NK-92 (cell line): ENCODE results near the gene DYRK3.

Experiments
- DNase-seq: peaks from one replicate; lab custom pipeline; 2025; ENCODE audit not compliant: unreplicated experiment; lab: John Stamatoyannopoulos, UW

Gene DYRK3

DNA sequence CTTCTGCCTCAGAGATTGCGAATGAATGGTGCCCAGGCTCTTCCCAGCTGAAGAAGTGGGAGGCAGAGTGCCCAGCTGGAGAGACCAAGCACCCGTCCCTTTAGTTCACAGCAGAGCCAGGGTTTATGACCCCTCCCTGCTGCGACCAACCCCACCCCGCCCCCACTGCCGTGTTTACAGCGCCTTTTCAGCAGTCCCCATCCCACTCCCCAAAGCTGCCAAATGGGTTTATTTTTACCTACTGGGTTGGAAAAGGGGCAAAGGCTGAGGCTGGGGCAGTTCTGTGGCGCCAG is 23.6 kb downstream of the DYRK3 start:
- no peak for DNase-seq

DNA sequence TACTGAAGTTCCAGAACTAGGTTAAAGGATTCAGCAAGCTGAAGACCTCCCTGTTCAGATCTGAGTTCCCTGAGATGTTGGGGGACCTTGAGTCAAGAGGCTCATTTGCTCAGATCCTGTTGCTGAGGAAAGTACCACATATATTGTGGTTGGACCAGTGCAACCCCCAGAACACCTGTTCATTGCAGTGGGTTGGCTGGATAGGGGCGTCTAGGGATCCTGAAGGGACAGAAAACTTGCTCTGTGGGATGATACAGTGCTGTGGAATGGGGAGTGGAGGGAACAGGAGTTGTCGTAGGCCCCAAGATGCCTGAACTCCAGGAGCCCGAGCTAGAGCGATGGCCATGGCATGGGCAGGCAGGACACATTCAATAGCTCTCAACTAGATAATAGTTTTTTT is 24.8 kb downstream of the DYRK3 start:
- no peak for DNase-seq

GRCh38 chr1:206661161-206661820 is 26.0 kb downstream of the DYRK3 start:
- DNase-seq = no peak

GRCh38 chr1:206662396-206663092 is 27.2 kb downstream of the DYRK3 start:
- no peak for DNase-seq

DNA sequence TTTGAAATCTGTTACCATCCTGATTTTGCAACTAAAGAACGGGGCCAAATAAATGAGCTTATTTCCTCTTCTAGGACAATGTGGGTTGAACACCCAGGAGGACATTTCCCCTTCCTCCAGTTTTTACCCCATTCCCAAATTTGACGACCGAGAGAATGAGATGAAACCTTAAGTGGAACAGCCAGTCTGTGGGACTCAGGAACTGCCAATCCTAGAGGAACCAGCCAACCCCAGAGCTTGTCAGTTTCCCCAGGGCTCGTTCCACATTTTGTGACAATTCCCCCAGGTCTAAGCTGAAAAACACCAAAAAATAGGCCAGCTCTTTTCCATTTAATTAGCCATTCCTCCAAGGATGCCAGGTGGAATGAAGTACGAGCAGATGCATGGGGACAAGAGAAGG is 28.0 kb downstream of the DYRK3 start:
- no peak for DNase-seq

DNA sequence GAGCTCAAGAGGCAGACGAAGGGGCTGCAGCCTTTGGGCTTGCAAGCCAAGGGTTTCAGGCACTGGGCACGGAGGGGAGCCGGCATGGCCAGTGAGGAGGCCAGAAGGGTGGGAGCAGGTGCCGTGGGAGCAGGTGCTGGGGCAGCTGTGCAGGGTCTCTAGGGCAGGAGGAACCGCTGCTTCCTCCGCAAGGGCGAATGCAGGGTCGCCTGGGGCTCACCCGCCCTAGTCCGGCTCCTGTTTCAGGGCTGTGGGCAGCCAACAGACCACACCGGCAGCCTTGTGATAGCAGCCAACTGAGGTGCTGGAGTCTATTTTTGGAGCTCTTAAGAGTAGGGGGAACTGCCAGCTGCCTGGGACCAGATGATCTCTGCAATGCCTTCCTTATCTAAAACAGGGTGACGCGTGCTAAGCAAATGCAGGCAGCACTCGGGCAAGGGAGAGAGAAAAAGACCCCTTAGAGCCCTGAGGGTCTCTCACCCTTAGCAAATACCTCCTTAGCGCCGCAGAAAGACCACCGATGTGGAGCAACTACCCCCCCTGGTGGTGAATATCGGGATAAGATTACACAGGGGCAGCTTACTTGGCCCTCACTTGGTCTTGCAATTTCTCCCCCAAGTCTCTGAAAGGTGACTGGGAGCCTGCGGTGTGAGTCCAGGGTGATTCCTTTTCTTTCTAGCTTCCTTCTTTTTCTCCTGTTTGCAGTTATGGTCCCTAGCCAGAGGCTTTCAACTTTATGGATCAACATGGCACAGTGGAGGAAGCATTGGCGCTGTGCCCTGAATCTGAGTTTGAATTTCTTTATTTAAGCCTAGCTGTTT is 28.7 kb downstream of the DYRK3 start:
- no peak for DNase-seq

- no peak for DNase-seq
Observed at GRCh38 chr1:206664740-206665139, 29.4 kb downstream of the DYRK3 start.

GRCh38 chr1:206666031-206666561 is 30.8 kb downstream of the DYRK3 start:
- no peak for DNase-seq

GRCh38 chr1:206666954-206667665 is 31.8 kb downstream of the DYRK3 start:
- DNase-seq = no peak

- no peak for DNase-seq
Observed at GRCh38 chr1:206668351-206668750, 33.0 kb downstream of the DYRK3 start.

DNA sequence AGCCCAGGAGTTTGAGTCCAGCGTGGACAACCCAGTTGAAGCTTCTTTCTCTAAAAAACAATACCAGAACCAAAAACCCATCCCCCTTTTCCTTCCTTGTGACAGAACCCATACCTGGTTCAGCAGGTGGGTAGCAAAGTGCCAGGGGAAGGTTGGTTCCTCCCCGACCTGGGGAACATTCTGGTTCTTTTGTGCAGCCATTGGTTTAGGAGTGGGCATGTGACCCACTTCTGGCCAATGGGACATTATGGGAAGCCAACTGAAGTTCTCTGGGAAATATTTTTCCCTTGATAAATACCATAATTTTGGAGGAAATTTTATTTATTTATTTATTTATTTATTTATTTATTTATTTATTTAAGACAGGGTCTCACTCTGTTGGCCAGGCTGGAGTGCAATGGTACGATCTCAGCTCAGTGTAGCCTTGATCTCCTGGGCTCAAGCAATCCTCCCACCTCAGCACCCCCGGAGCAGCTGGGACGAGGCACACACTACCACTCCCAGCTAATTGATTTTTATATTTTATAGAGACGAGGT is 33.6 kb downstream of the DYRK3 start:
- DNase-seq = no peak

- DNase-seq = no peak
Observed at GRCh38 chr1:206672011-206672688, 36.8 kb downstream of the DYRK3 start.

DNA sequence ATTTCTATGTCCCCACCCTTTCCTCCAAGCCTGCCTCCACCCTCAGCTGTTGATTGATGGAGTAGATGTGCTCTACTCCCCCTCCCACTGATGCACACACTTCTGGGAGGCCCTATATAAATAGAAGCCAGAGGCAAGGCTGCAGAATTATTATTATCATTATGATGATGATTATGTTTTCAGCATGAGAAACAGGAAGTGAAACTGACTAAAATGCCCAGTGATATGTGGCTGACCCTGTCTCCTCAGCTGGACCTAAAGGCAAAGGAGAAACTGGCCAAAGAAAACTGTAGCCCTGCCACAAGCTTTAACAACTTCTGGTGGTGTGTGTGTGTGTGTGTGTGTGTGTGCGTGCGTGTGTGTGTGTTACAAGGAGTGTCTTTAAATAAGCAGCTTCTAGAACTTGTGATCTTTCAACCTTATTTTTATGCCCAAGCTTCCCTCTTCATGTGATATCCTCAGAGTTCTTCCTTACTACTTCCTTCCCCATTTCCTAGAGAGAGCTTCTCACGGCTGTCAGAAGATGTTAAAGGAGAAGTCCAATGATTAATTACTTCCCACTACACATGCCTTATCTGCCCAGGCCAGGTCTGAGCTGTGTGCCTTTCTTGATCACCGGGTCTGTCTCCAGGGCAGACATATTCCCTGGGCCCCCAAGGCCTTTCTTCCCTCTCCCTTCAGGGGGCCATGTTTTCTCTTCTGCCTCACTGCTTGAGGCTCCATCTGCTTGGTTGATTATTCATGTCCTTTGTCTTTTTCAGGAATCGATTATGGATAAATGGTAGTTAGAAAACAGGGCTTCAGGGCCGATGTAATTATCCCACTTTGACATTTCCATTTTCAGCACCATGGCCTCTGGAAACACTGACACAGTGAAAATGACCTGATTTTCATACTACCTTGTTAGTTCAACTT is 37.8 kb downstream of the DYRK3 start:
- no peak for DNase-seq

GRCh38 chr1:206674236-206674635 is 38.9 kb downstream of the DYRK3 start:
- DNase-seq = no peak

DNA sequence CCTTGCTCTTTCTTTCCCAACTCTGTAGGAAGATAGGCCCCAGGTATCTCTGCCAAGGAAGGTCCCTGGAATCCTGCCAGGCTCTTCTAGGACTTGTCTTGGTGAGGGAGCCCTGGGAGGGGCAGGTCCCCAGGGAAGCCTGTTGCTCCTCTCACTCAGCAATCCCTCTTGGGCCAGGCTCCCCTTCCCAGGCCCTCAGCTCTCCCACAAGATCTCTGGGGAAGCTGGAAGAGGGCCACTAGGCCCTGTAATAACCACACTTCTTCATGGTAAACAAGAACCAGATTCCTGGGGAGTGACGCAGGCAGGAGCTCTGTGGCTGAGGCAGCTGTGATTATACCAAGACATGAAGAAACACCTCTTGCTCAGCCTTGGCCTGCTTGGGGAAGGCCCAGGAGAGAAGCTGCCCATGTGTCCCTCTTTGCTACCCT is 39.4 kb downstream of the DYRK3 start:
- no peak for DNase-seq

DNA sequence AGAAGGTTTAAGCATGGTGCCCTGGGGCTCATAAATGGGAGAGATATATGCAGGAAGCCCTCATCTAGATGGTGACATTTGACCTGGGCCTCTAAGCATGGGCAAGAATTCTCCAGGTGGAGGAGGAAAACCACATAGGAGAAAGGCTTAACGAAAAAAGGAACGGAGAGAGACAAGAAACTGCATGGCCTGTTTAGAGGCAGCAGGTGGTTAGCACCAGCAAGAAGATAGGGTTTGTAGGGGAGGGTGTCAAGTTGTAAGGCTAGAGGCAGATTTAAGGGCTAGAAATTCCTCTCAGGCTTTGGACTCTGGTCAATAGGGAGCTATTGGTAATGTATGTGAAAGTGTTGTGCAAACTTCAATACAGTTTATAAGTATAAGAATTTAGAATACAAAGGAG is 41.2 kb downstream of the DYRK3 start:
- no peak for DNase-seq

- no peak for DNase-seq
Observed at GRCh38 chr1:206678490-206678889, 43.2 kb downstream of the DYRK3 start.

GRCh38 chr1:206679738-206680211 is 44.4 kb downstream of the DYRK3 start:
- no peak for DNase-seq

GRCh38 chr1:206680279-206680678 is 44.9 kb downstream of the DYRK3 start:
- no peak for DNase-seq
